GM23248 (cell line): Measurements from ENCODE around the gene VNN1.

Experiments used
- EZH2 ChIP-seq: fragments of 200-600 bp; sonication (generic); IDR thresholded peaks from 2 replicates; pipeline ENCODE4 v1.6.1; 2018; ENCODE audit warnings: antibody characterized with exemption, mild to moderate bottlenecking; ENCODE audit not compliant: insufficient read depth, poor library complexity, severe bottlenecking
- EZH2phosphoT487 ChIP-seq: fragments of 200-600 bp; sonication (generic); IDR thresholded peaks from 2 replicates; pipeline ENCODE4 v1.6.1; 2018; ENCODE audit warnings: antibody characterized with exemption, moderate library complexity, mild to moderate bottlenecking, low read depth; ENCODE audit not compliant: insufficient read depth

DNA sequence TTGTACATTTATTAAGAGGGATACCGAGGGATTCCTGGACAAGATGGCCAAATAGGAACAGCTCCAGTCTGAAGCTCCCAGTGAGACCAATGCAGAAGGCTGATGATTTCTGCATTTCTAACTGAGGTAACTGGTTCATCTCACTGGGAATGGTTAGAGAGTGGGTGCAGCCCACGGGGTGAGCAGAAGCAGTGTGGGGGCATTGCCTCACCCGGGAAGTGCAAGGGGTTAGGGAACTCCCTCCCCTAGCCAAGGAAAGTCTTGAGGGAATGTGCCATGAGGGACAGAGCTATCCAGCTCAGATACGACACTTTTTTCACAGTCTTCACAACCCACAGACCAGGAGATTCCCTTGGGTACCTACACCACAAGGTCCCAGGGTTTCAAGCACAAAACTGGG, 79.1 kb downstream of the VNN1 start:
- TF ChIP-seq EZH2: no peak
- TF ChIP-seq EZH2phosphoT487: no peak
